ENCODE measurements around the gene PCLO. TPM values are rescaled to one million over a fixed set of nuclear protein-coding genes. Genes with fewer than 3 reads are reported as not detected.

Gene PCLO
- total and polyA plus RNA-seq, 4 donors = 0.04 to 1.1 (median 0.48) TPM

GRCh38 chr7:82945056-82945455 lies 217.6 kb downstream of the PCLO start:
- H3K36me3 ChIP-seq (ENCODE audit: control insufficient read depth in 4 of 4, insufficient read depth in 3 of 4, low read depth in 1 of 4, low read length in 3 of 4) = no peaks in the 10 kb centered on the region
- no peak for DNase-seq (ENCODE audit: low spot score)
- TF ChIP-seq RXRA (IDR thresholded peaks at IDR 0.05) (no peak), HNF4G (IDR thresholded peaks at IDR 0.05) (no peak), RAD21 (IDR thresholded peaks at IDR 0.05) (no peak), MAX (IDR thresholded peaks at IDR 0.05) (no peak), CTCF (IDR thresholded peaks at IDR 0.05; ENCODE audit: low read depth, low read length, missing input control) (no peak), YY1 (IDR thresholded peaks at IDR 0.05) (no peak), REST (IDR thresholded peaks at IDR 0.05) (no peak), SP1 (IDR thresholded peaks at IDR 0.05) (no peak), JUND (IDR thresholded peaks at IDR 0.05) (no peak), NR2F2 (IDR thresholded peaks at IDR 0.05) (no peak), EGR1 (IDR thresholded peaks at IDR 0.05; ENCODE audit: low read depth in 2 of 2) (no peak)
- TF ChIP-seq, protein P1, sequence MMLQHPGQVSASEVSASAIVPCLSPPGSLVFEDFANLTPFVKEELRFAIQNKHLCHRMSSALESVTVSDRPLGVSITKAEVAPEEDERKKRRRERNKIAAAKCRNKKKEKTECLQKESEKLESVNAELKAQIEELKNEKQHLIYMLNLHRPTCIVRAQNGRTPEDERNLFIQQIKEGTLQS (IDR thresholded peaks at IDR 0.05) = no peak
- H3K9me3 ChIP-seq (ENCODE audit: control insufficient read depth in 4 of 4, low read length in 3 of 4) = no peaks in the 10 kb centered on the region
- WGBS = 70% methylated on average over 4 of the region's 4 CpGs
- H3K4me1 ChIP-seq (ENCODE audit: control insufficient read depth in 4 of 4, insufficient read depth in 4 of 4, low read length in 3 of 4) = no peaks in the 10 kb centered on the region
- H3K27ac ChIP-seq (ENCODE audit: low read depth in 1 of 2, low read length in 2 of 2) = no peak overlapping the region
- H3K4me3 ChIP-seq (ENCODE audit: low read depth in 1 of 3, low read length in 3 of 3) = no peak overlapping the region
- H3K9ac ChIP-seq (ENCODE audit: low read depth in 1 of 2, low read length in 2 of 2) = no peak overlapping the region
- H3K27me3 ChIP-seq (ENCODE audit: control insufficient read depth in 4 of 4, insufficient read depth in 4 of 4, low read length in 3 of 4) = no peaks in the 10 kb centered on the region

- no peak for DNase-seq (ENCODE audit: low spot score)
- no peaks in the 10 kb centered on the region for H3K4me1 ChIP-seq (ENCODE audit: control insufficient read depth in 4 of 4, insufficient read depth in 4 of 4, low read length in 3 of 4)
- WGBS = 77% methylated on average over 1 of the region's 1 CpG
- H3K36me3 ChIP-seq (ENCODE audit: control insufficient read depth in 4 of 4, insufficient read depth in 3 of 4, low read depth in 1 of 4, low read length in 3 of 4) = no peaks in the 10 kb centered on the region
- H3K9me3 ChIP-seq (ENCODE audit: control insufficient read depth in 4 of 4, low read length in 3 of 4) = no peaks in the 10 kb centered on the region
- TF ChIP-seq CTCF (IDR thresholded peaks at IDR 0.05; ENCODE audit: low read depth, low read length, missing input control) = no peak
- TF ChIP-seq MAX (IDR thresholded peaks at IDR 0.05) = no peak
- no peak for TF ChIP-seq RAD21 (IDR thresholded peaks at IDR 0.05)
- TF ChIP-seq NR2F2 (IDR thresholded peaks at IDR 0.05) = no peak
- TF ChIP-seq, protein P1 (IDR thresholded peaks at IDR 0.05) = no peak
- no peak for TF ChIP-seq RXRA (IDR thresholded peaks at IDR 0.05)
- TF ChIP-seq HNF4G (IDR thresholded peaks at IDR 0.05) = no peak
- no peak for TF ChIP-seq JUND (IDR thresholded peaks at IDR 0.05)
- no peak for TF ChIP-seq SP1 (IDR thresholded peaks at IDR 0.05)
- no peak for TF ChIP-seq FOXA1 (IDR thresholded peaks at IDR 0.05)
- TF ChIP-seq REST (IDR thresholded peaks at IDR 0.05) = no peak
- no peak for TF ChIP-seq FOXA2 (IDR thresholded peaks at IDR 0.05)
- no peak for TF ChIP-seq EGR1 (IDR thresholded peaks at IDR 0.05; ENCODE audit: low read depth in 2 of 2)
- TF ChIP-seq GABPA (IDR thresholded peaks at IDR 0.05 in 1 of 2, conservative IDR thresholded peaks at IDR 0.05 in 1 of 2) = no peak
- no peak for TF ChIP-seq YY1 (IDR thresholded peaks at IDR 0.05)
- no peaks in the 10 kb centered on the region for H3K27me3 ChIP-seq (ENCODE audit: control insufficient read depth in 4 of 4, insufficient read depth in 4 of 4, low read length in 3 of 4)
- no peak overlapping the region for H3K4me3 ChIP-seq (ENCODE audit: low read depth in 1 of 3, low read length in 3 of 3)
- no peak overlapping the region for H3K27ac ChIP-seq (ENCODE audit: low read depth in 1 of 2, low read length in 2 of 2)
- no peak overlapping the region for H3K9ac ChIP-seq (ENCODE audit: low read depth in 1 of 2, low read length in 2 of 2)
Observed at GRCh38 chr7:82932516-82932915, 230.2 kb downstream of the PCLO start.

Data from liver (tissue), 9 donors.